Smooth muscle cell (in vitro differentiated cells): ENCODE results near the gene P2RY4. TPM values are rescaled to one million over a fixed set of nuclear protein-coding genes. Genes with fewer than 3 reads are reported as not detected.

Experiments used
- DNase-seq: peaks from one replicate; lab custom pipeline; 2025; ENCODE audit not compliant: unreplicated experiment; lab: John Stamatoyannopoulos, UW
- H2AFZ ChIP-seq: fragments of 200-600 bp; sonication (generic); 2 replicates; pipeline ENCODE4 v1.6.0; 2016; ENCODE audit warnings: antibody characterized with exemption, low read depth, mild to moderate bottlenecking
- H3F3A ChIP-seq: fragments of 200-600 bp; sonication (generic); 2 replicates; pipeline ENCODE4 v1.6.0; 2017; ENCODE audit warnings: antibody characterized with exemption, low read depth
- H3K27ac ChIP-seq: fragments of 200-600 bp; sonication (generic); 2 replicates; pipeline ENCODE4 v1.5.1; 2016; ENCODE audit warnings: low read depth, mild to moderate bottlenecking
- H3K27me3 ChIP-seq: fragments of 200-600 bp; sonication (generic); 2 replicates; pipeline ENCODE4 v1.6.1; 2016; ENCODE audit warnings: low read depth, mild to moderate bottlenecking
- H3K36me3 ChIP-seq: fragments of 200-600 bp; sonication (generic); 2 replicates; pipeline ENCODE4 v1.5.1; 2016; ENCODE audit warnings: low read depth
- H3K4me1 ChIP-seq: fragments of 200-600 bp; sonication (generic); 2 replicates; pipeline ENCODE4 v1.5.1; 2016; ENCODE audit warnings: low read depth
- H3K4me2 ChIP-seq: fragments of 200-600 bp; sonication (generic); 2 replicates; pipeline ENCODE4 v1.6.0; 2016; ENCODE audit warnings: mild to moderate bottlenecking
- H3K4me3 ChIP-seq: fragments of 200-600 bp; sonication (generic); 2 replicates; pipeline ENCODE4 v1.5.1; 2016; ENCODE audit warnings: mild to moderate bottlenecking
- H3K79me2 ChIP-seq: fragments of 200-600 bp; sonication (generic); 2 replicates; pipeline ENCODE4 v1.6.0; 2016; ENCODE audit warnings: low read depth, mild to moderate bottlenecking
- H3K9ac ChIP-seq: fragments of 200-600 bp; sonication (generic); 2 replicates; pipeline ENCODE4 v1.6.0; 2016; ENCODE audit warnings: low read depth
- H3K9me3 ChIP-seq: fragments of 200-600 bp; sonication (generic); replicated peaks from 2 replicates; pipeline ENCODE4 v1.5.1; 2016; ENCODE audit warnings: low read depth
- H4K20me1 ChIP-seq: fragments of 200-600 bp; sonication (generic); 2 replicates; pipeline ENCODE4 v1.6.0; 2016; ENCODE audit warnings: low read depth
- WGBS: methylation state at CpG from one replicate; pipeline ENCODE4 v1.1.7; 2016; ENCODE audit warnings: low lambda C conversion rate; 5-methylcytosine and 5-hydroxymethylcytosine counted together
- polyA plus RNA-seq: library from polyadenylated mRNA; unstranded; fragments of >200 nt; fragmentation: Nextera tagmentation; extraction: Ambion mirVana; gene quantifications from 2 replicates; pipeline ENCODE4 v1.2.1, GENCODE V29; 2016
- total RNA-seq: library from RNA; depleted of rRNA; stranded (reverse); fragments of >200 nt; gene quantifications from 2 replicates; pipeline ENCODE4 v1.2.3, GENCODE V29; 2014
- TF ChIP-seq, protein P1 (sequence below): fragments of 200-600 bp; sonication (generic); IDR thresholded peaks from 2 replicates; pipeline ENCODE4 v1.5.1; 2017; ENCODE audit warnings: borderline replicate concordance, mild to moderate bottlenecking, antibody characterized with exemption; ENCODE audit not compliant: insufficient read depth, poor library complexity, severe bottlenecking

P2RY4 gene
- total RNA-seq (0.09 TPM in 1 of 2 replicates, not detected in the other), polyA plus RNA-seq (0.14 TPM in 1 of 2 replicates, not detected in the other)

DNA sequence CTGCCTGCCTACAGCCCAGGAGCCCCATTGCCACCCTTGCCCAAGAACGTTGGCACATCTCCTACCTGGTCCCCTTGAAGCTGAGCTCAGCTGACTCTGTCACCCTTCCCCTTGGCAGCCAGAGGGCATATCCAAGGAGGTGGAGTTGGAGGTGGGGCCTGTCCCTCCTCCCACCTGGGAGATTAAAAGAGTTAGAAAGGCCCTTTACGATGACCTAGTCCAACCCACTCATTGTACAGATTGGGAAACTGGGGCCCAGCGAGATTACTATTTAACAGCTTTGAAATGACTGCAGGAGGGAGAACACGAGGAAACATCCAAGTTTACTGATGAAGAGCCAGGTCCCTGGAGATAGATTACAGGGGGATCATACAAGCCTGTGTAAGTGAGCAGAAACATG, at the start of gene P2RY4:
P2RY4 (minus strand) TSS at position 101 of the 400 bp plus-strand sequence. CDS start 580 bp downstream, outside the sequence.
- Histone ChIP-seq H3K79me2 (no peaks in the 10 kb centered on the region), H3K4me2 (no peak within 1 kb of the TSS), H3K4me3 (no peak within 1 kb of the TSS), H4K20me1 (no peaks in the 10 kb centered on the region), H3K4me1 (no peaks in the 10 kb centered on the region), H3K36me3 (no peaks in the 10 kb centered on the region), H3K9ac (no peak within 1 kb of the TSS), H3K27me3 (no peaks in the 10 kb centered on the region), H3K27ac (no peak within 1 kb of the TSS), H3K9me3 (no peaks in the 10 kb centered on the region), H3F3A (no peaks in the 10 kb centered on the region), H2AFZ (no peak within 1 kb of the TSS)
- TF ChIP-seq, protein P1, sequence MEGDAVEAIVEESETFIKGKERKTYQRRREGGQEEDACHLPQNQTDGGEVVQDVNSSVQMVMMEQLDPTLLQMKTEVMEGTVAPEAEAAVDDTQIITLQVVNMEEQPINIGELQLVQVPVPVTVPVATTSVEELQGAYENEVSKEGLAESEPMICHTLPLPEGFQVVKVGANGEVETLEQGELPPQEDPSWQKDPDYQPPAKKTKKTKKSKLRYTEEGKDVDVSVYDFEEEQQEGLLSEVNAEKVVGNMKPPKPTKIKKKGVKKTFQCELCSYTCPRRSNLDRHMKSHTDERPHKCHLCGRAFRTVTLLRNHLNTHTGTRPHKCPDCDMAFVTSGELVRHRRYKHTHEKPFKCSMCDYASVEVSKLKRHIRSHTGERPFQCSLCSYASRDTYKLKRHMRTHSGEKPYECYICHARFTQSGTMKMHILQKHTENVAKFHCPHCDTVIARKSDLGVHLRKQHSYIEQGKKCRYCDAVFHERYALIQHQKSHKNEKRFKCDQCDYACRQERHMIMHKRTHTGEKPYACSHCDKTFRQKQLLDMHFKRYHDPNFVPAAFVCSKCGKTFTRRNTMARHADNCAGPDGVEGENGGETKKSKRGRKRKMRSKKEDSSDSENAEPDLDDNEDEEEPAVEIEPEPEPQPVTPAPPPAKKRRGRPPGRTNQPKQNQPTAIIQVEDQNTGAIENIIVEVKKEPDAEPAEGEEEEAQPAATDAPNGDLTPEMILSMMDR: no peak
- DNase-seq: no peak
- WGBS: 63% methylated on average over 4 of the region's 4 CpGs

DNA sequence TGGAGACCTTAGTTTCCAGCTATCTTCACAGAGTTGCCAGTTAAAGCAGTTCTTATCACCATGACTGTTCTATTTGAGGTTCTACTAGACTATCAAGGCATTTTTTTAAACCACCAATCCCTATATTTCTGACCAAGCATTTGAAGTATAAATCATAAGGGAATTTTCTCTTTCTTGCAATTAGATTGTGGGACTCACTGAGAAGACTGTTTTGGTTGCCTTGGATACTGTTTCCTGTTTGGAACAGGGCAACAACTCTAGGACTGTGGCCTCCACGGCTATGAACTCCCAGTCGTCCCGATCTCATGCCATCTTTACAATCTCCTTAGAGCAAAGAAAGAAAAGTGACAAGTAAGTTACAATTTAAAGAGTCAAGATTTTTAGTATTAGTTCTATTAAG, 41.7 kb upstream of the P2RY4 start:
- no peak overlapping the region for H3K4me3 ChIP-seq
- DNase-seq: no peak
- H3K9ac ChIP-seq: no peak overlapping the region
- no peak overlapping the region for H3K4me2 ChIP-seq
- no peaks in the 10 kb centered on the region for H3K79me2 ChIP-seq
- no peaks in the 10 kb centered on the region for H3K36me3 ChIP-seq
- H3F3A ChIP-seq: no peaks in the 10 kb centered on the region
- WGBS: 86% methylated on average over 3 of the region's 3 CpGs
- no peaks in the 10 kb centered on the region for H3K27me3 ChIP-seq
- H4K20me1 ChIP-seq: no peaks in the 10 kb centered on the region
- H2AFZ ChIP-seq: no peak overlapping the region
- H3K27ac ChIP-seq: no peak overlapping the region
- H3K4me1 ChIP-seq: no peaks in the 10 kb centered on the region
- no peaks in the 10 kb centered on the region for H3K9me3 ChIP-seq
- TF ChIP-seq, protein P1: no peak

DNA sequence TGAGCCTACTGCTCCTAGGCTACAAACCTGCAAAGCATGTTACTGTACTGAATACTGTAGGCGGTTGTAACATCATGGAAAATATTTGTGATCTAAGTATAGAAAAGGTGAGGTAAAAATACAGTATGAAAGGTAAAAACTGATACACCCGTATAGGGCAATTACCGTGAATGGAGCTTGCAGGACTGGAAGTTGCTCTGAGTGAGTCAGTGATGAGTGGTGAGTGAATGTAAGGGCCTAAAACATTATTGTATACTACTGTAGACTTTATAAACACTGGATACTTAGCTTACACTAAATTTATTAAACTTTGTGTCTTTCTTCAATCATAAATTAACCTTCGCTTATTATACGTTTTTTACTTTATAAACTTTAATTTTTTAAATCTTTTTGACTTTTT, 33.6 kb upstream of the P2RY4 start:
- Histone ChIP-seq H3K9me3 (no peaks in the 10 kb centered on the region), H3K4me3 (no peak overlapping the region), H3K27me3 (no peaks in the 10 kb centered on the region), H3K79me2 (peaks cover 18% of the 10 kb centered on the region), H3K4me1 (peaks cover 4% of the 10 kb centered on the region), H3K36me3 (no peaks in the 10 kb centered on the region), H3K27ac (no peak overlapping the region), H2AFZ (no peak overlapping the region), H4K20me1 (no peaks in the 10 kb centered on the region), H3F3A (no peaks in the 10 kb centered on the region), H3K4me2 (no peak overlapping the region), H3K9ac (no peak overlapping the region)
- WGBS: 83% methylated on average over 5 of the region's 5 CpGs
- DNase-seq: no peak
- TF ChIP-seq, protein P1: no peak

DNA sequence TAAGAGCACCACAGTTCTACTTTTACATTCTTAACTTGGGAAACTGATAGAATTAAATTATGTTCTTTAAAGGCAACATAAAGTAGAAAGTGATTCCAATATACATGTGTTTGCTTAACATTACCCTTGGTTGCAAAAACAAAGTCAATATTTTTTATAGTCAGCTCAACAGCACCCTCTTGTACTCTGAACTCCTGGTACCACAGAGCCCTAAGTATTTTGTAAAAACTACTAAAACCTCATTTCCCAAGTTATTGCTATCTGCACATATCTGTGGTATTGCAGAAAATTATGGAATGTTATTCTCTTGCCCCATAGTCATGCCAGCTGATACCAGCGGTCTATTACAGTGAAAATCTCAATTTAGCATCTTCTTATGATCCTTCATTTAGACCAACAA, 32.8 kb upstream of the P2RY4 start:
- WGBS: 0% methylated on average over 1 of the region's 1 CpG
- TF ChIP-seq, protein P1: no peak
- no peak overlapping the region for H3K4me3 ChIP-seq
- no peak overlapping the region for H3K27ac ChIP-seq
- no peak overlapping the region for H3K9ac ChIP-seq
- H3F3A ChIP-seq: no peaks in the 10 kb centered on the region
- no peak overlapping the region for H3K4me2 ChIP-seq
- H3K79me2 ChIP-seq: peaks cover 18% of the 10 kb centered on the region
- no peaks in the 10 kb centered on the region for H4K20me1 ChIP-seq
- H2AFZ ChIP-seq: no peak overlapping the region
- H3K4me1 ChIP-seq: peaks cover 4% of the 10 kb centered on the region
- H3K9me3 ChIP-seq: no peaks in the 10 kb centered on the region
- no peaks in the 10 kb centered on the region for H3K36me3 ChIP-seq
- DNase-seq: no peak
- no peaks in the 10 kb centered on the region for H3K27me3 ChIP-seq
